ENCODE data around the gene ANKRD40.

GRCh38 chr17:50688245-50688644 lies 19.5 kb downstream of the ANKRD40 start:
- TF ChIP-seq, protein P1, sequence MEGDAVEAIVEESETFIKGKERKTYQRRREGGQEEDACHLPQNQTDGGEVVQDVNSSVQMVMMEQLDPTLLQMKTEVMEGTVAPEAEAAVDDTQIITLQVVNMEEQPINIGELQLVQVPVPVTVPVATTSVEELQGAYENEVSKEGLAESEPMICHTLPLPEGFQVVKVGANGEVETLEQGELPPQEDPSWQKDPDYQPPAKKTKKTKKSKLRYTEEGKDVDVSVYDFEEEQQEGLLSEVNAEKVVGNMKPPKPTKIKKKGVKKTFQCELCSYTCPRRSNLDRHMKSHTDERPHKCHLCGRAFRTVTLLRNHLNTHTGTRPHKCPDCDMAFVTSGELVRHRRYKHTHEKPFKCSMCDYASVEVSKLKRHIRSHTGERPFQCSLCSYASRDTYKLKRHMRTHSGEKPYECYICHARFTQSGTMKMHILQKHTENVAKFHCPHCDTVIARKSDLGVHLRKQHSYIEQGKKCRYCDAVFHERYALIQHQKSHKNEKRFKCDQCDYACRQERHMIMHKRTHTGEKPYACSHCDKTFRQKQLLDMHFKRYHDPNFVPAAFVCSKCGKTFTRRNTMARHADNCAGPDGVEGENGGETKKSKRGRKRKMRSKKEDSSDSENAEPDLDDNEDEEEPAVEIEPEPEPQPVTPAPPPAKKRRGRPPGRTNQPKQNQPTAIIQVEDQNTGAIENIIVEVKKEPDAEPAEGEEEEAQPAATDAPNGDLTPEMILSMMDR (IDR thresholded peaks at IDR 0.05) = no peak
- no peak for TF ChIP-seq POLR2A (IDR thresholded peaks at IDR 0.05)
